Head of caudate nucleus (tissue), 42 donors: ENCODE results near the gene SLCO1B3.
A peak's percentile ranks its signal among the peaks of the same experiment; 100 is the strongest.
"Not testable (repeated sequence)": the region's sequence is repeated elsewhere in the genome, so short reads cannot be mapped to it uniquely, and the experiment has no call there.

Experiments
- DNase-seq, 42 donors: peaks; one replicate each; pipeline versions ENCODE4 v3.0.0 to v3.0.0-alpha.2; 2020 to 2021; ENCODE audit warnings: mixed read lengths in 7 of 42
- intact Hi-C: fragments of 100-400 bp; cut with DNase I; formaldehyde crosslinking; loops from one replicate; pipeline ENCODE4 v1.15.0; 2022

The SLCO1B3 gene, protein sequence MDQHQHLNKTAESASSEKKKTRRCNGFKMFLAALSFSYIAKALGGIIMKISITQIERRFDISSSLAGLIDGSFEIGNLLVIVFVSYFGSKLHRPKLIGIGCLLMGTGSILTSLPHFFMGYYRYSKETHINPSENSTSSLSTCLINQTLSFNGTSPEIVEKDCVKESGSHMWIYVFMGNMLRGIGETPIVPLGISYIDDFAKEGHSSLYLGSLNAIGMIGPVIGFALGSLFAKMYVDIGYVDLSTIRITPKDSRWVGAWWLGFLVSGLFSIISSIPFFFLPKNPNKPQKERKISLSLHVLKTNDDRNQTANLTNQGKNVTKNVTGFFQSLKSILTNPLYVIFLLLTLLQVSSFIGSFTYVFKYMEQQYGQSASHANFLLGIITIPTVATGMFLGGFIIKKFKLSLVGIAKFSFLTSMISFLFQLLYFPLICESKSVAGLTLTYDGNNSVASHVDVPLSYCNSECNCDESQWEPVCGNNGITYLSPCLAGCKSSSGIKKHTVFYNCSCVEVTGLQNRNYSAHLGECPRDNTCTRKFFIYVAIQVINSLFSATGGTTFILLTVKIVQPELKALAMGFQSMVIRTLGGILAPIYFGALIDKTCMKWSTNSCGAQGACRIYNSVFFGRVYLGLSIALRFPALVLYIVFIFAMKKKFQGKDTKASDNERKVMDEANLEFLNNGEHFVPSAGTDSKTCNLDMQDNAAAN

DNA sequence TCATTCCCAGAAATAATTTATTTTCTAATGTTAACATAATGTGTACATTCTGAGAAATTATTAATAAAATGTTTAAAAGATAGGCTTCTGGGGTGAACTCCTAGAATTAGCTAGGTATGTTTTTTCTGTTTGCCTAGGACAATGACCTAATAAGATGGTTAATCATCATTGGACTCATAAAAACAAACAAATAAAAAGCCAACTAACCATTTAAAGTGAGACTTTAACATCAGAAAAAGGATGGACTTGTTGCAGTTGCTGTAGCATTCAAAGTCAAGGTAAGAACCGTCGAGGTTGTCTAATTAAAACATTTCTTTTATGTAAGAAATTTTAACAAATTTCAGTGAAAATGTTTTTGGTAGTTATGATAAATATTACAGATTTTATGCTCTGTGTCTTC lies at the start of gene SLCO1B3:
Gene SLCO1B3, plus strand, starts transcription at position 219 of the 400 bp plus-strand sequence. CDS start 5,034 bp downstream, outside the sequence.
- no peak for DNase-seq
- intact Hi-C loops: no loop called here

- intact Hi-C loops: no loop called here
- DNase-seq: no peak
Observed at GRCh38 chr12:20777420-20777819, 33.1 kb upstream of the SLCO1B3 start.

DNA sequence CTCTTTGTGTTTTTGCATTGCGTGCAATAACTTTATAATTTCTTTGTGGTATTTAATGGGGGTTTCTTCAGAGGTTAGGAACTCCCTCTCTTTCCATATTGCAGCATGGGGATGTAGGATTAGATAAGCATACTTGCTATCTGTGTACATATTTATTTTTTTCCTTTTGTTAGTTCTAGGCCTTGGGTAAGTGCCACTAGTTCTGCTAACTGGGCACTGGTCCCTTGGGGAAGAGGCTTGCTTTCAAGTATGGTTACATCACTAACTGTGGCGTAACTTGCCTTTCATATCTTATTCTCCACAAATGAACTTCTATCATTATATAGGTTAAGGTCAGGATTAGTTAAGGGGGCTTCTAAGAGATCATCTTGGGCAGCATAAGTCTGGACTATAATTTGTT lies 31.5 kb upstream of the SLCO1B3 start:
- intact Hi-C loops: no loop called here
- no peak for DNase-seq

DNA sequence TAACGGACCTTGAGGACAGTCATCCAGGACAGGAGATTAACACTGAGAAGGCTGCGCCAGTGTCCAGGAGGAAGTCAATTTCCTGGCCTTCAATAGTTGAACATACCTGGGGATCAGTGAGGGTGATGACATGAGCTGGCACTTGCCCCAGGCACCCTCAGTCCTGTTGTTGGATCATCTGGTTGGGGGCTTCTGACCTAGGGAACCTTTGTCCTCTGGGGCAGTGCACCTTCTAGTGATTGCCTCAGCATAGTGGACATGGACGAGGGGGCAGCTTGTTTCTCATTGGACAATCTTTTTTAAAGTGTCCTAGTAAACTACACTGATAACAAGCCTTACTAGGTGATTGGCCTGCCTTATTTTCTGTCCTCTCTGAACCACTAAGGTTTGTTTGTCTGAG lies 30.5 kb upstream of the SLCO1B3 start:
- intact Hi-C loops, DNase-seq: not testable (repeated sequence)

DNA sequence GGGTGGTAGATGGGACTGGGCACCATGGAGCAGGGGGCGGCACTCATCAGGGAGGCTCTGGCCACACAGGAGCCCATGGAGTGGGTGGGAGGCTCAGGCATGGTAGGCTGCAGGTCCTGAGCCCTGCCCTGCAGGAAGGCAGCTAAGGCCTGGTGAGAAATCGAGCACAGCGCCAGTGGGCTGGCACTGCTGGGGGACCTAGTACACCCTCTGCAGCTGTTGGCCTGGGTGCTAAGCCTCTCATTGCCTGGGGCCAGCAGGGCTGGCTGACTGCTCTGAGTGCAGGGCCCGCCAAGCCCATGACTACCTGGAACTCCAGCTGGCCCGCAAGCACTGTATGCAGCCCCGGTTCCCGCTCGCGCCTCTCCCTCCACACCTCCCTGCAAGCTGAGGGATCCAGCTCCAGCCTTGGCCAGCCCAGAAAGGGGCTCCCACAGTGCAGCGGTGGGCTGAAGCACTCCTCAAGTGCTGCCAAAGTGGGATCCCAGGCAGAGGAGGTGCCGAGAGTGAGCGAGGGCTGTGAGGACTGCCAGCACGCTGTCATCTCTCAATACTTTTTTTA lies 26.6 kb upstream of the SLCO1B3 start:
- DNase-seq, intact Hi-C loops: not testable (repeated sequence)

DNA sequence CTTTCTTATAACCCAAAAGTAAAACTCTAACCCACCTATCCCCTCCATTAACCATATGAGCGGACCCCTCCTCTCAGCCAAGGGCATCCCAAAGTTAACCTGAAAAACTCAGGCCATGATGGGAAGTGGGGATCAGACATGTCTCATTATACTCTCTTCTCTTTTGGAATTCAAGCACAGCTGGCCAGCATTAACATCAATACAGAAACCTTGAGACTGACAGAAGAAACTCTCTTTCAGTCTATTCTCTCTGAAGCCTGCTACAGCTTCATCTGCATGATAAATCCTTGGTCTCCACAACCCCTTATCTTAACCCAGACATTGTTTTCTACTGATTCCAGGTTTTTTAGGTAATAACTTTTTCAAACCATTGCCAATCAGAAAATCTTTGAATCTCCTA lies 17.5 kb upstream of the SLCO1B3 start:
- DNase-seq: no peak
- intact Hi-C loops: no loop called here

DNA sequence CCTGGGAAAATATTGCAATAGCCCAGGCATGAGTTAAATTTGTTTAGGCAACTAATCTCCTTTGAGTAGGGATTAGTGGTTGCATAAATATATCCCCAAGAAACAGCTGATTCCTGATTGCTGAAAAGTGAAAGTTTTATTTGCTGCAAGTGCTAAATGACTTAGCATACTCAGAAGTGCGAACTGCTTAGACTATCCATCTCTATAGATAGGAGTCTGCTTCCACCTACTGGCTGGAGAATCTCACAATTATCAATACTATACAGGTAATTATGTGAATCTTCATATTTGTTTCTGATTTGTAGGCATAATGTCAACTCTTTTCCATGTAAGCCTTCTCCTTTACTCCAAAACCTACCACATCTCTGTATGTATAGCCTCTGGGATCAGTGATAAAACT lies 12.0 kb upstream of the SLCO1B3 start:
- intact Hi-C loops: no loop called here
- DNase-seq: peak in 4 of 42 donors; percentile 6 to 23 (median 13)

GRCh38 chr12:20800160-20800559 lies 10.3 kb upstream of the SLCO1B3 start:
- intact Hi-C loops: no loop called here
- no peak for DNase-seq

GRCh38 chr12:20801035-20801434 lies 9.5 kb upstream of the SLCO1B3 start:
- intact Hi-C loops: no loop called here

GRCh38 chr12:20805921-20806320 lies 4.6 kb upstream of the SLCO1B3 start:
- intact Hi-C loops: no loop called here
- DNase-seq: no peak

More at GRCh38 chr12:20801035-20801434, 9.5 kb upstream of the SLCO1B3 start:
- no peak for DNase-seq

- intact Hi-C loops: no loop called here
- DNase-seq: no peak
Observed at GRCh38 chr12:20807192-20808080, 3.1 kb upstream of the SLCO1B3 start.

- DNase-seq: no peak
- intact Hi-C loops: no loop called here
Observed at GRCh38 chr12:20808521-20808920, 2.0 kb upstream of the SLCO1B3 start.

DNA sequence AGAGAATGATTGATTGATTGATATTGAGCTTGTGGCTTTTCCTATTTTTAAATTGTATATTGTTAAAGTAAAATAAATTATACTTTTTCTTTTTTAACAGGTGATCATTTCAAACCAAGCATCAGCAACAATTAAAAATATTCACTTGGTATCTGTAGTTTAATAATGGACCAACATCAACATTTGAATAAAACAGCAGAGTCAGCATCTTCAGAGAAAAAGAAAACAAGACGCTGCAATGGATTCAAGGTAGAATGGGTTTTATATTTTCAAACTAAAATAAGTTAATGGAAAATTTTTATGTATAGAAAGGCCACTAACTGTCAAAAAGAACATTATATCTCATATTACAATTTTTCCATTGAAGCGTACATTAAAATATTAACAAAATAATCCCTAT lies 5.1 kb downstream of the SLCO1B3 start:
- DNase-seq: no peak
- intact Hi-C loops: no loop called here

DNA sequence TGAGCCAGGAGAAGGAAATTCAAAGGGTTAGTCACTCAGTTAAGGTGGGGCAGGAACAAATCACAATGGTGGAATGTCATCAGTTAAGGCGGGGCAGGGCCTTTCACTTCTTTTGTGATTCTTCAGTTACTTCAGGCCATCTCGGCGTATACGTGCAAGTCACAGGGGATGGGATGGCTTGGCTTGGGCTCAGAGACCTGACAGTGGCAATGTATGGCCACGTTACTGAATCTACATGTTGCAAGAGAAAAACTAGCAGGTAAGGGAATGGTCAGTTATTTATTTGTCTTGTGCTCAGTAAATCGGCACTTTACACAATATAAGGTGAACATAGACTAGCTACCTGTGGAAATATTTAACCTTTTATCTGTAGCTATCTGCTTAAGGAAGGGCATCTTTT lies 11.9 kb downstream of the SLCO1B3 start:
- intact Hi-C loops: no loop called here
- DNase-seq: no peak

DNA sequence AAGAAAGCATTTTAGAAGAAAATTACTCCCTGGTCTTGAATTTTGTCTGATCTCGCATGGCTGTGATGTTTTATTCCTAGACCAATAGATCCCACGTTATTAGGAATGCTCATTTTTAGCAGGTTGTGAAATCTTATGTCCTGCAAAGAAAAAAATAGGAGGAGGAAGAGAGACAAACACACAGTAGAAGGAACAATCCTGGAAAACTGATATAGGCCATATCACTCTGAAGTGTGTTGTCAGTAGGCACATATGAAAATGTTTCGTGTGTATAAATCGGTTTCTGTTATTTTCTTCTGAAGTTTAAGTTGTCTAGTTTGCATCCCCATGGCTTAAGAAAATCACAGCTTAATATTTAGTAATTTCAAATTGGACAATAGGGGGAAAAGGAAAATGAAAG lies 12.4 kb downstream of the SLCO1B3 start:
- intact Hi-C loops: no loop called here

GRCh38 chr12:20829919-20830318 lies 19.4 kb downstream of the SLCO1B3 start:
- DNase-seq: no peak
- intact Hi-C loops: no loop called here

More for the DNA sequence above, 12.4 kb downstream of the SLCO1B3 start:
- DNase-seq: no peak

- intact Hi-C loops: no loop called here
Observed at GRCh38 chr12:20830456-20830855, 20.0 kb downstream of the SLCO1B3 start.

DNA sequence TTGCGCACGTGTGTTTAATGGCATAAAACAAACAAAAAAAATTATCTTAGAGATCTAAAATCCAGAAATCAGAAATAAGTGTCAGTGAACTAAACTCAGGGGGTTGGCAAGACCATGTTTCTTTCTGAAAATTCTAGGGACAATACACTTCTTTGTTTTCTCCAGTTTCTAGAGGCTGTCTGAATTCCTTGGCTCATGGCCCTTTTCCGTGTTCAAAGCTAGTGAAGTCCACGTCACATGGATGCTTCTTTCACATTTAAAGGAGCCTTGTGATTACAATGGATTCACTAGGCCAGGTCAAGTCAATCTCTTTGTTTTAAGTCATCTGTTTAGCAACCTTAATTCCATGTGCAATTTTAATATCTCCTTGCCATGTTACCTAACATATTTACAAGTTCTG lies 22.4 kb downstream of the SLCO1B3 start:
- DNase-seq: no peak
- intact Hi-C loops: no loop called here

More at GRCh38 chr12:20830456-20830855, 20.0 kb downstream of the SLCO1B3 start:
- DNase-seq: no peak

DNA sequence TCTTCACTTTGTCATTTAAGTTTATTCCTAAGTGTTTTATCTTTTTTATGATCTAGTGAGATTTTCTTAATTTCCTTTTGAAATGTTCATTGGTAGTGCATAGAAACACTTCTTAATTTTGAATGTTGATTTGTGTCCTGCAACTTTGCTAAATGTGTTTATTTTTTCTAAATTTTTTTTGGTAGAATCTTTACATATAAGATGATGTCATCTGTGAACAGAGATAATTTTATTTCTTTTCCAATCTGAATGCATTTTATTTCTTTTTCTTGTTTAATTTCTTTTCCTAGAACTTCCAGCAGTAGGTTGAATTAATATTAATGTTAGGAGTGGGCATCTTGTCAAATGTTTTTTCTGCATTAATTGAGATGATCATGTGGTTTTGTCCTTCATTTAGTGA lies 42.1 kb downstream of the SLCO1B3 start:
- no peak for DNase-seq
- intact Hi-C loops: no loop called here
